GM12892 (cell line): ENCODE results near the gene COL4A1.

ENCODE experiments used
- POLR2A ChIP-seq: IDR thresholded peaks from 2 replicates; pipeline ENCODE4 v1.6.1; 2011; ENCODE audit warnings: low read depth, low read length, control low read depth
- POLR2AphosphoS5 ChIP-seq: IDR thresholded peaks from 2 replicates; pipeline ENCODE4 v1.6.1; 2011; ENCODE audit warnings: low read depth, low read length, control low read depth
- TAF1 ChIP-seq: IDR thresholded peaks from 2 replicates; pipeline ENCODE4 v1.6.1; 2011; ENCODE audit warnings: low read depth, mild to moderate bottlenecking, control low read depth, low read length, borderline replicate concordance

GRCh38 chr13:110227864-110228643 is 78.9 kb downstream of the COL4A1 start:
- TF ChIP-seq POLR2AphosphoS5 (no peak), POLR2A (no peak), TAF1 (no peak)
